GM19397 (cell line): ENCODE measurements around the gene U2AF1.
A peak's percentile ranks its signal among the peaks of the same experiment; 100 is the strongest.
"Not testable (repeated sequence)": the region's sequence is repeated elsewhere in the genome, so short reads cannot be mapped to it uniquely, and the experiment has no call there.

Experiments used
- ATAC-seq: cut with Tn5 transposase; IDR thresholded peaks from one replicate; pipeline ENCODE4 v1.9.1; 2021; ENCODE audit warnings: mild to moderate bottlenecking, moderate library complexity; ENCODE audit not compliant: unreplicated experiment

The U2AF1 gene

GRCh38 chr21:43106965-43107793 lies at the start of gene U2AF1:
U2AF1 (minus strand) TSS chr21:43107570; CDS start chr21:43107494, 76 bp downstream.
- ATAC-seq: peak; percentile 80

GRCh38 chr21:43153601-43154000 lies 46.2 kb upstream of the U2AF1 start:
- ATAC-seq: not testable (repeated sequence)

- not testable (repeated sequence) for ATAC-seq
Observed at GRCh38 chr21:43149344-43149743, 42.0 kb upstream of the U2AF1 start.

DNA sequence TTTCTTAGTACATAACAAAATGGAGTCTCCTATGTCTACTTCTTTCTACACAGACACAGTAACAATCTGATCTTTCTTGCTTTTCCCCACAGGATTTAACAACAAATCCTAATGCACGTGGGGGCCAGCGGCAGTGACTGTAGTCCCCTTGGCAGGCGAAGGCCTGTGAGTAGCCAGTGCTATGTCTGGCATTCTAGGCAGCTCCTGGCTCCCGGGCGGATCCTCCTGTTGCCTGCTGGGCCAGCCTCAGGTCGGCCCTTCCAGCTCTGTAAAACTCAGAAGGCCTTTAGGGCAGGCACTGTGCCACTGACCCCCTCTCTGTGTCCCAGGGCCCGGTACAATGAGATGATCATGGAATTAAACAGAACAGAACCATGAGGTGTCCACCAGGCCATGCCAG lies 40.6 kb upstream of the U2AF1 start:
- ATAC-seq: not testable (repeated sequence)

GRCh38 chr21:43146637-43147036 lies 39.3 kb upstream of the U2AF1 start:
- not testable (repeated sequence) for ATAC-seq

DNA sequence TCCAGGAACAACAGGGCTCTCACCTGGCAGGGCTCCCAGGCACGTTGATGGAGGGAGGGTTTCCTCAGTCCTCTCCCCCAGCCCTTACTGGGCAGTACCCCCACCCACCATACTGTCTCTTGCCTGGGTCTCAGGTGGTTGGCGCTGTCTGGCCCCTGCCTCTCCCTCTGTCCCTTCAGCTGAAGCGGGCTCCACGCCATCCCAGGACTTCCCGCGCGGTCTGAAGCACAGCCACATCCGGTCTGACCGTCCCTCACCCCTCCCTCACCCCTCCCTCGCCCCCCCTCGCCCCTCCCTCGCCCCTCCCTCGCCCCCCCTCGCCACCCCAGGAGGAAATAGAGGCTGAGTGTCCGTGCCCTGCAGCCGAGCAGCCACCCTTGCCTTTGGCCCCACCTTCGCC lies 34.0 kb upstream of the U2AF1 start:
- not testable (repeated sequence) for ATAC-seq

DNA sequence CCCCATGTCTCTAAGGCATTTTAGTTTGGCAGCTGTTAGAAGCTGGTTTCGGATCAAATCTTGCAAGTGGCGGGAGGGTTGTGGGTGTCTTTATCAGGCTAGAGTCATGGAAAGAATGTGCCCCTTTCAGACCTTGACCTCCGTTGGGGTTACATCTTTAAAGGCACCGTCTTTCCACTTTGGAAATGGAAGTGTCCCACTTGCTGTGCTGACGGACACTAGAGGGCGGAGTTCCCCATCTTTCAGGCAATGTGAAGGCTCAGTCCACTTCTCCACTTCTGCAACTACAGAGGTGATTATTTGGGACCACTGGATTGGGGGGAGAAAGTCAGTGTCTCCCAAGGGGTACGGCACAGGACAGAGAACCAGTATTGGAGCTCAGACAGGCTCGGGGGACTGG lies 31.6 kb upstream of the U2AF1 start:
- ATAC-seq: not testable (repeated sequence)

- ATAC-seq: not testable (repeated sequence)
Observed at GRCh38 chr21:43134520-43134919, 27.1 kb upstream of the U2AF1 start.

DNA sequence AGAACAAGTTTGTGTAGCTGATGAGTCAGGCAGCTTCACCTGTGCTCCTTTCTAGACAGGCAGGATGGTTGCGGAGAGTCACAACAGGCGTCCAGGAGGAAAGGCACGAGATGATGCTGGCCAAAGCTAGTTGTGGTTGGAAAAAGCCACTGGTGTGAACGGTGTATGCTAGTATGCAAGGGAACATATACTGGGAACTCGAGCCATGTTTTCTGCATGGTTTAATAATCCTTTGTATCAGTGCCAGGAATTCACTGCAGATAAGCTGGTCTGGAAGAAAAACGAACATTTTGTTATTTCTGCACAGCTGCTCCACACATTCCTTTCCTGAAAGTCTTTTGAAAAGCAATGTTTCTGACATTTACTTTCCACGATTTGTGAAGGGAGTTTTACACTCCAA lies 22.7 kb upstream of the U2AF1 start:
- not testable (repeated sequence) for ATAC-seq

- not testable (repeated sequence) for ATAC-seq
Observed at GRCh38 chr21:43115956-43116355, 8.6 kb upstream of the U2AF1 start.

GRCh38 chr21:43114483-43114882 lies 7.1 kb upstream of the U2AF1 start:
- not testable (repeated sequence) for ATAC-seq

DNA sequence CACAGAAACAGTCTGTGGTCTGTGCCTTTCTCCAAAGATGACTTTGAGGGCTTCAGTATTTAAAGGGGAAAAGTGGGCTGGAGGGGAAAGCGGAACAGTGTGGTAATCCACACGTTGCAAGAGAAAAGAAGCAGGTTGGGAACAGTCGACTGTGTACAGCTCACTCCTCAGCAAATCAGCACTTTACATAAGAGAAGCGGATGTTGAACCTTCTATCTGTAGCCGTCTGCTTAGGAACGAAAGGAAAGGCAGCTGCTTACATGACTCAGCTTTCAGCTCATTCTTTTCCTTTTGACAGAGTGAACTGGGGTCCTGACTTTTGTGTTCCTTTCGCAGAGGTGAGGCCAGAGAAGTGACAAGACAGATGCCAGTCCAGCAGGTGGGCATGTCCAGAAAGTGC lies 1.6 kb upstream of the U2AF1 start:
- ATAC-seq: not testable (repeated sequence)

DNA sequence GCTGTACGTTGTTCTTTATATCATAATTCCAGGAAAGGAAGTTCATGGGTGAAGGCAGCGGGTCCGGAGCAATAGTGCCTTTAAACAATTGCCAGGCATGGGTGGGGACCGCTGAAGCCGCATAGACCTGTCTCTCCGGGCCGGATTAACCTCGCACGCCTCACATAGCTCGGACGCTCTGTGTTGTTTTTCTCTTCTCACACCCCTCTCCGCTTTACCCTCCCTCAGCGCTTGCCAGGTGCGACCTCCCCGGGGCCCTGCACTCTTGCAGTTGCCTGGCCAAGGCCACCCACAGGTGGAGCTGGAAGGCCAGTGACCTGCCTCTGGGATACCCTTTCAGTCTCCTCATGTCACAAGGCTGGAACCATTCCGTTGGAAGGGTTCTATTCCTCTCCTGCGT lies 807 bp upstream of the U2AF1 start:
- ATAC-seq: not testable (repeated sequence)

DNA sequence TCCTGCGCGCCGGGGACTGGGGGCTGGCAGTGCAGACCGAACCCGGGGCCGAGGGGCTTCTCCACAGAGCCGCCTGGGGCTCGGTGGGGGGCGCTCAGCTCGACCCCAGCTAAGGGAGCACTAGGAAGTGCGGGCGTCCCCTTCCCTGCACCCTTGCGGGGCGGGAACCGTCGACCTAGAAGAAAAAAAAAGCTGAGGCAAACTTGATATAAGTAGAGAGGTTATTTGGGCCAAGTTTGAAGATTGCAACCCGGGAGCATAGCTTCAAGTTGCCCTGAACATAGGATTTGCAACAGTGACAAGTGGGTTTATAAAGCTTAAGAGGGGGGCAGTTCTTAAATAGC lies 396 bp upstream of the U2AF1 start:
- ATAC-seq: not testable (repeated sequence)

DNA sequence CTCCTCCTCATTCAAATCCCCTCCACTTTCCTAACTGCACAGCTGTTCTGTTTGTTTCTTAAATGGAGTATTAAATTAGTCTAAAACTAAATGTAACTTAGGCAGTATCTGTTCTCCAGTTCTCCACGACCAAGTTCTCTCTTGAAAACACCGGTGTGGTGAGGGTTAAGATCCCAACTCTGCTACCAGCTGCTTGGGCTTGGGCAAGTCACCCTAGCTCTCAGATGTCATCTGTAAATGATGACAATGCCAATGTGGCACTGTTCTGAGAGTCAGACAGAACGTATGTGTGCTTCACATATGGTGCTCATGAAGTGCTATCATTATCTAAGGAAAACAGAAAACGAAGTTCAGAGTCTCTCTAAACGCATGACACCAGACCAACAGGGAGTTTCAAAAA lies 2.7 kb downstream of the U2AF1 start:
- not testable (repeated sequence) for ATAC-seq

- ATAC-seq: not testable (repeated sequence)
Observed at GRCh38 chr21:43102281-43102680, 5.1 kb downstream of the U2AF1 start.

DNA sequence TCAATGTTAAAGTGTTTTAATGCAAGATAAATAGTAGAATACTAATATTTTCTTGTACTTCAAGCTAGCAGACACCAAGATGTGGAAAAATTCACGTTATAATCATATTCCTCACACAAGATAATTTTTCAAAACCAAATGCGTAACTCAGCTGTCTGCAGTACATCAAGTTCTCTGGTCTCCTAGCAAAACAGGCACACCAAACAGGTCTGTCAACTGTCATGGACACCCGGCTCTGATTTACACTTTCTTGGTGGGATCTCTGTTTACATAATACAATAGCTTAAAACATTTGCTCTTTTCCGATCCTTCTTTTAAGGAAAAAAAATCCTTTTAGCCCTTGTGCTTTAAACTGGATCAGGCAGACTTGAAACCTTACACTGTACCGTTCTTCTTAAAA lies 5.7 kb downstream of the U2AF1 start:
- ATAC-seq: not testable (repeated sequence)

DNA sequence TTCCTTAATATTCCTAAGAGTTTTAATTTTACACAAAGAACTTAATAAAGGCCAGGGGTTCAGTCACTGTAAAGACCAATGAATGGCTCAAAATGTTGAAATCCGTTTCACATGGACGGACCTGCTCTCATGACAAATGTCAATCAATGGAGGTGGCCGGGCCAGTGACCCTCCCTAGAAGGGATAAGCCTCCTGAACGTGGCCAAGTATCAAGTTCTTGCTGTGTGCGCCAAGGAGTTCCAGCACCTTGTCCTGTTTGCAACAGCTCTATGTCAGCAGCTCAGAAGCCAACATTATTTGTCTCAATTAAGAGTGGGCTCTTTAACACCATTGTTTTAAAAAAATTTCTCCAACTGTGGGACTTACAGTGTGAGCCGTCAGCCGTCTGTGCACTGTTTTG lies 6.4 kb downstream of the U2AF1 start:
- ATAC-seq: not testable (repeated sequence)

GRCh38 chr21:43091979-43092614 lies 15.3 kb downstream of the U2AF1 start:
- ATAC-seq: not testable (repeated sequence)

GRCh38 chr21:43090947-43091346 lies 16.4 kb downstream of the U2AF1 start:
- ATAC-seq: not testable (repeated sequence)

DNA sequence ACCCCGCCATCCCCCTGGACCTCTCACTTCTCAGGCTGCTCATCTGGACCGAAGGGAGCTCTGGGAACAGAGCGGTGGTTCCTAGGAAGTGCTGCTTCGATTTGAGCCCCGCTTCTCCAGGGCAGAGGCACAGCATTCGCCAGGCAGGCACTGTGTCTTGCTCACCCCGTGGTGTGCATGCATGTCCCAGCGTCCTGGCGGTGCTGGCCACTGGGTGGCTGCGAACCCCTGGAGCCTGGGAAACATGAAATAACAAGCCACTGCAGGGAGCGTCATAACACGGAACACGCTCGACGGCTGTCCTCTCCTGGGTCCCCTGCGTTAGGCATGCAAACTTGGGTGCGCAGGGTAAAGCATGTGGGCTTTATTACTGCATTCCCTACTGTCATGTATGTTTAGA lies 17.9 kb downstream of the U2AF1 start:
- ATAC-seq: not testable (repeated sequence)
